Common myeloid progenitor, CD34-positive (primary cell): ENCODE measurements around the gene POU3F2.

ENCODE experiments used
- CTCF ChIA-PET: fragments of 350-600 bp; sonication (Branson Sonifier 250); formaldehyde crosslinking; loops from one replicate; lab custom pipeline; 2021; ENCODE audit warnings: antibody characterized with exemption; lab: Charles Lee
- POLR2A ChIA-PET: fragments of 350-600 bp; sonication (Branson Sonifier 250); formaldehyde crosslinking; loops from one replicate; lab custom pipeline; 2021; ENCODE audit warnings: antibody characterized with exemption; lab: Charles Lee
- DNase-seq, 3 donors: peaks; one replicate each; pipeline versions ENCODE4 v3.0.0 to v3.0.0-alpha.2; 2013
- H3K27ac ChIP-seq, 2 experiments: 1 replicate in 1 of 2; 2 replicates in 1 of 2; pipeline ENCODE4 v1.7.0; 2013; ENCODE audit warnings: inconsistent platforms in 2 of 2, low read length in 2 of 2, mild to moderate bottlenecking in 2 of 2, low read depth in 1 of 2, moderate library complexity in 1 of 2; ENCODE audit not compliant: severe bottlenecking in 2 of 2, insufficient read depth in 1 of 2, poor library complexity in 1 of 2
- H3K27me3 ChIP-seq, 5 experiments: replicated peaks in 2 of 5; 1 replicate in 3 of 5; 2 replicates in 2 of 5; pipeline versions ENCODE4 v1.6.1 to v1.7.0; 2013; ENCODE audit warnings: low read length in 4 of 5, mild to moderate bottlenecking in 2 of 5, moderate library complexity in 2 of 5, inconsistent platforms in 1 of 5; ENCODE audit not compliant: insufficient read depth in 5 of 5, control insufficient read depth in 4 of 5
- H3K36me3 ChIP-seq, 4 experiments: 1 replicate in 2 of 4; 2 replicates in 2 of 4; pipeline versions ENCODE4 v1.6.1 to v1.7.0; 2013; ENCODE audit warnings: low read length in 3 of 4, control low read depth in 1 of 4, mild to moderate bottlenecking in 1 of 4; ENCODE audit not compliant: control insufficient read depth in 4 of 4, insufficient read depth in 4 of 4
- H3K4me1 ChIP-seq, 4 experiments: 1 replicate in 3 of 4; 2 replicates in 1 of 4; pipeline versions ENCODE4 v1.6.1 to v1.7.1; 2013; ENCODE audit warnings: low read length in 3 of 4, mild to moderate bottlenecking in 3 of 4, control low read depth in 1 of 4, inconsistent platforms in 1 of 4, moderate library complexity in 1 of 4; ENCODE audit not compliant: control insufficient read depth in 4 of 4, insufficient read depth in 4 of 4; ENCODE audit errors: control extremely low read depth in 1 of 4
- H3K4me3 ChIP-seq, 7 experiments: 1 replicate in 4 of 7; 2 replicates in 3 of 7; pipeline versions ENCODE4 v1.5.1 to v1.7.0; 2013; ENCODE audit warnings: mild to moderate bottlenecking in 7 of 7, low read length in 6 of 7, moderate library complexity in 6 of 7, inconsistent platforms in 2 of 7, low read depth in 2 of 7, control low read depth in 1 of 7; ENCODE audit not compliant: insufficient read depth in 4 of 7, control insufficient read depth in 1 of 7; ENCODE audit errors: extremely low read depth in 1 of 7
- H3K9me3 ChIP-seq, 5 experiments: 1 replicate in 4 of 5; 2 replicates in 1 of 5; pipeline versions ENCODE4 v1.6.1 to v1.7.1; 2013; ENCODE audit warnings: low read length in 4 of 5, mild to moderate bottlenecking in 2 of 5, inconsistent platforms in 1 of 5, low read depth in 1 of 5, moderate library complexity in 1 of 5; ENCODE audit not compliant: control insufficient read depth in 4 of 5, insufficient read depth in 2 of 5; ENCODE audit errors: control extremely low read depth in 1 of 5
- WGBS: methylation state at CpG from one replicate; pipeline ENCODE4 v1.1.5; 2013; ENCODE audit not compliant: insufficient coverage; 5-methylcytosine and 5-hydroxymethylcytosine counted together

POU3F2 gene

GRCh38 chr6:98864497-98864896, 30.1 kb downstream of the POU3F2 start:
- H3K36me3 ChIP-seq = peaks cover 0 to 6% (median 2%) of the 10 kb centered on the region in 4 experiments
- H3K4me1 ChIP-seq = no peaks in the 10 kb centered on the region
- H3K9me3 ChIP-seq = no peaks in the 10 kb centered on the region
- ChIA-PET POLR2A (no interaction called here), CTCF (no interaction called here)
- DNase-seq = no peak
- H3K4me3 ChIP-seq = no peak overlapping the region
- H3K27me3 ChIP-seq = no peaks in the 10 kb centered on the region
- H3K27ac ChIP-seq = no peak overlapping the region
- WGBS = 100% methylated on average over 2 of the region's 6 CpGs

- CTCF ChIA-PET = no interaction called here
- H3K9me3 ChIP-seq = peaks cover 0 to 3% (median 0%) of the 10 kb centered on the region in 5 experiments
- POLR2A ChIA-PET = interaction anchor here (0.6 kb wide), 1 partner anchor 970 kb away, joined by 3 read pairs; no protein-coding TSS in a partner anchor
- H3K36me3 ChIP-seq = peaks cover 3 to 24% (median 17%) of the 10 kb centered on the region in 4 experiments
- no peaks in the 10 kb centered on the region for H3K4me1 ChIP-seq
- DNase-seq = no peak
- no peak overlapping the region for H3K27ac ChIP-seq
- no peaks in the 10 kb centered on the region for H3K27me3 ChIP-seq
- WGBS = no CpG with 5 or more reads among the region's 3 CpGs
- H3K4me3 ChIP-seq = no peak overlapping the region
Observed at GRCh38 chr6:98871057-98871456, 36.7 kb downstream of the POU3F2 start.

- WGBS = 100% methylated on average over 1 of the region's 3 CpGs
- CTCF ChIA-PET = no interaction called here
- peaks cover 3 to 24% (median 16%) of the 10 kb centered on the region in 4 experiments for H3K36me3 ChIP-seq
- no peak overlapping the region for H3K27ac ChIP-seq
- POLR2A ChIA-PET = no interaction called here
- DNase-seq = no peak
- H3K4me3 ChIP-seq = no peak overlapping the region
- no peaks in the 10 kb centered on the region for H3K4me1 ChIP-seq
- H3K27me3 ChIP-seq = no peaks in the 10 kb centered on the region
- H3K9me3 ChIP-seq = peaks cover 0 to 3% (median 0%) of the 10 kb centered on the region in 5 experiments
Observed at GRCh38 chr6:98871821-98872220, 37.4 kb downstream of the POU3F2 start.

GRCh38 chr6:98875375-98875774, 41.0 kb downstream of the POU3F2 start:
- Histone ChIP-seq H3K4me3 (no peak overlapping the region), H3K9me3 (peaks cover 0 to 3% (median 0%) of the 10 kb centered on the region in 5 experiments), H3K27ac (no peak overlapping the region), H3K4me1 (no peaks in the 10 kb centered on the region), H3K27me3 (no peaks in the 10 kb centered on the region), H3K36me3 (peaks cover 5 to 33% (median 20%) of the 10 kb centered on the region in 4 experiments)
- no peak for DNase-seq
- WGBS = 95% methylated on average over 2 of the region's 2 CpGs
- ChIA-PET POLR2A (no interaction called here), CTCF (no interaction called here)

GRCh38 chr6:98877250-98877649, 42.9 kb downstream of the POU3F2 start:
- POLR2A ChIA-PET = no interaction called here
- no peak overlapping the region for H3K27ac ChIP-seq
- peaks cover 2 to 24% (median 19%) of the 10 kb centered on the region in 4 experiments for H3K36me3 ChIP-seq
- H3K4me3 ChIP-seq = no peak overlapping the region
- DNase-seq = no peak
- CTCF ChIA-PET = no interaction called here
- no CpG with 5 or more reads among the region's 1 CpG for WGBS
- H3K9me3 ChIP-seq = no peaks in the 10 kb centered on the region
- no peaks in the 10 kb centered on the region for H3K4me1 ChIP-seq
- H3K27me3 ChIP-seq = no peaks in the 10 kb centered on the region

- ChIA-PET CTCF (no interaction called here), POLR2A (no interaction called here)
Observed at GRCh38 chr6:98880486-98880885, 46.1 kb downstream of the POU3F2 start.

GRCh38 chr6:98885330-98885729, 51.0 kb downstream of the POU3F2 start:
- H3K9me3 ChIP-seq = peaks cover 0 to 3% (median 0%) of the 10 kb centered on the region in 5 experiments
- CTCF ChIA-PET = no interaction called here
- H3K27ac ChIP-seq = no peak overlapping the region
- no peaks in the 10 kb centered on the region for H3K27me3 ChIP-seq
- POLR2A ChIA-PET = no interaction called here
- peaks cover 10 to 24% (median 15%) of the 10 kb centered on the region in 4 experiments for H3K36me3 ChIP-seq
- 100% methylated on average over 1 of the region's 3 CpGs for WGBS
- H3K4me1 ChIP-seq = no peaks in the 10 kb centered on the region
- no peak overlapping the region for H3K4me3 ChIP-seq
- DNase-seq = no peak

More at GRCh38 chr6:98880486-98880885, 46.1 kb downstream of the POU3F2 start:
- H3K27me3 ChIP-seq = no peaks in the 10 kb centered on the region
- no peaks in the 10 kb centered on the region for H3K4me1 ChIP-seq
- no peak for DNase-seq
- H3K4me3 ChIP-seq = no peak overlapping the region
- H3K27ac ChIP-seq = no peak overlapping the region
- peaks cover 5 to 20% (median 12%) of the 10 kb centered on the region in 4 experiments for H3K36me3 ChIP-seq
- no peaks in the 10 kb centered on the region for H3K9me3 ChIP-seq
